GM12878 (cell line): ENCODE results near the gene MRPL49. TPM values are rescaled to one million over a fixed set of nuclear protein-coding genes. Genes with fewer than 3 reads are reported as not detected.

ENCODE experiments used
- ATAC-seq: fragments of 200-7000 bp; cut with Tn5 transposase; 3 replicates; pipeline ENCODE4 v1.9.1; 2020; ENCODE audit warnings: mild to moderate bottlenecking, moderate library complexity
- BruUV-seq: library from RNA; stranded (reverse); fragments of 400-500 nt; replicated peaks from 2 replicates; lab custom pipeline; 2021; lab: Mats Ljungman, UMichigan
- CTCF ChIA-PET: fragments of 300-600 bp; sonication (Branson Sonifier 250); formaldehyde crosslinking; extraction: SDS; loops from one replicate; lab custom pipeline; 2021; ENCODE audit warnings: inconsistent platforms; lab: Yijun Ruan, JAX
- POLR2A ChIA-PET: fragments of 350-600 bp; formaldehyde crosslinking; extraction: SDS; loops from one replicate; lab custom pipeline; 2021; ENCODE audit warnings: inconsistent platforms; lab: Charles Lee
- RAD21 ChIA-PET: fragments of 300-600 bp; sonication (Branson Sonifier 250); formaldehyde crosslinking; loops from one replicate; lab custom pipeline; 2023; ENCODE audit warnings: antibody characterized with exemption; ENCODE audit not compliant: unreplicated experiment; lab: Charles Lee
- SMC1A ChIA-PET: fragments of 300-600 bp; sonication (Branson Sonifier 250); formaldehyde crosslinking; loops from one replicate; lab custom pipeline; 2023; ENCODE audit not compliant: unreplicated experiment, uncharacterized antibody; lab: Charles Lee
- DNase-seq: peaks from one replicate; pipeline ENCODE4 v3.0.0-alpha.2; 2011; ENCODE audit warnings: low read depth, low spot score
- FAIRE-seq: peaks from 3 replicates; lab custom pipeline; 2011; peaks lifted over from hg19 to GRCh38; lab: Jason Lieb, UNC
- H2AFZ ChIP-seq: 2 replicates; pipeline ENCODE4 v1.6.0; 2011; ENCODE audit warnings: low read depth, low read length, control low read depth; ENCODE audit not compliant: control insufficient read depth
- H3K27ac ChIP-seq: 2 replicates; pipeline ENCODE4 v1.5.1; 2011; ENCODE audit warnings: control low read depth; ENCODE audit not compliant: control insufficient read depth, insufficient read depth
- H3K27me3 ChIP-seq, 2 experiments: replicated peaks in 1 of 2; 2 replicates each; pipeline versions ENCODE4 v1.6.0 to v1.6.1; 2011; ENCODE audit warnings: low read length in 1 of 2; ENCODE audit not compliant: control insufficient read depth in 2 of 2, insufficient read depth in 2 of 2
- H3K36me3 ChIP-seq, 2 experiments: 2 replicates each; pipeline ENCODE4 v1.5.1; 2011; ENCODE audit warnings: low read length in 1 of 2; ENCODE audit not compliant: control insufficient read depth in 2 of 2, insufficient read depth in 2 of 2
- H3K4me1 ChIP-seq: 2 replicates; pipeline ENCODE4 v1.6.1; 2011; ENCODE audit warnings: mild to moderate bottlenecking, low read length, moderate library complexity, mixed read lengths; ENCODE audit not compliant: control insufficient read depth, insufficient read depth
- H3K4me2 ChIP-seq: 2 replicates; pipeline ENCODE4 v1.6.0; 2011; ENCODE audit warnings: control low read depth; ENCODE audit not compliant: control insufficient read depth, insufficient read depth
- H3K4me3 ChIP-seq: fragments of 200-600 bp; sonication (generic); 2 replicates; pipeline ENCODE4 v1.5.1; 2016
- H3K79me2 ChIP-seq: 2 replicates; pipeline ENCODE4 v1.6.0; 2011; ENCODE audit warnings: low read length; ENCODE audit not compliant: control insufficient read depth, insufficient read depth
- H3K9ac ChIP-seq: 2 replicates; pipeline ENCODE4 v1.8.0; 2011; ENCODE audit warnings: low read length, control low read depth, mixed read lengths; ENCODE audit not compliant: control insufficient read depth, insufficient read depth
- H3K9me3 ChIP-seq: replicated peaks from 3 replicates; pipeline ENCODE4 v1.5.1; 2011; ENCODE audit warnings: mild to moderate bottlenecking, low read length; ENCODE audit not compliant: control insufficient read depth, insufficient read depth
- H4K20me1 ChIP-seq: 2 replicates; pipeline ENCODE4 v1.6.0; 2011; ENCODE audit not compliant: control insufficient read depth, insufficient read depth
- CBX3 ChIP-seq: fragments of 200-600 bp; sonication (generic); IDR thresholded peaks from 2 replicates; pipeline ENCODE4 v1.6.1; 2016; ENCODE audit warnings: low read depth, borderline replicate concordance
- MEF2B ChIP-seq: fragments of 450-650 bp; IDR thresholded peaks from 2 replicates; pipeline ENCODE4 v1.6.1; 2018; ENCODE audit warnings: mild to moderate bottlenecking, moderate library complexity; ENCODE audit not compliant: partially characterized antibody, poor library complexity, severe bottlenecking
- NFXL1 ChIP-seq: fragments of 450-650 bp; IDR thresholded peaks from 2 replicates; pipeline ENCODE4 v1.6.1; 2017; ENCODE audit warnings: antibody characterized with exemption, mild to moderate bottlenecking, borderline replicate concordance
- POLR2AphosphoS5 ChIP-seq: IDR thresholded peaks from 2 replicates; pipeline ENCODE4 v1.6.1; 2011; ENCODE audit warnings: mild to moderate bottlenecking, low read length, inconsistent platforms
- RAD21 ChIP-seq: IDR thresholded peaks from 2 replicates; pipeline ENCODE4 v1.6.1; 2011; ENCODE audit warnings: mild to moderate bottlenecking, low read depth, low read length, moderate library complexity; ENCODE audit not compliant: insufficient read depth
- RBBP5 ChIP-seq: fragments of 200-600 bp; sonication (generic); conservative IDR thresholded peaks from 2 replicates; pipeline ENCODE4 v1.6.1; 2016
- TCF12 ChIP-seq: IDR thresholded peaks from 2 replicates; pipeline ENCODE4 v1.6.1; 2011; ENCODE audit warnings: low read depth, mild to moderate bottlenecking, low read length
- ZNF207 ChIP-seq: fragments of 450-650 bp; IDR thresholded peaks from 2 replicates; pipeline ENCODE4 v1.6.1; 2014; ENCODE audit warnings: antibody characterized with exemption, mild to moderate bottlenecking, borderline replicate concordance
- ZNF384 ChIP-seq: IDR thresholded peaks from 2 replicates; pipeline ENCODE4 v1.6.1; 2012; ENCODE audit warnings: low read depth, mild to moderate bottlenecking, low read length, improper control_type of control experiment, borderline replicate concordance
- ZNF622 ChIP-seq: fragments of 450-650 bp; IDR thresholded peaks from 2 replicates; pipeline ENCODE4 v1.6.1; 2017; ENCODE audit warnings: mild to moderate bottlenecking, inconsistent platforms
- WGBS: methylation state at CpG from one replicate; pipeline ENCODE4 v1.1.6; 2016; ENCODE audit warnings: low lambda C conversion rate; ENCODE audit not compliant: insufficient replicate concordance, insufficient coverage; ENCODE audit errors: missing lambda C conversion rate; 5-methylcytosine and 5-hydroxymethylcytosine counted together
- in situ Hi-C: fragments of 300-500 bp; cut with MboI; formaldehyde crosslinking; loops from 9 replicates; pipeline ENCODE4 v1.14.3; 2018; ENCODE audit warnings: mixed read lengths
- intact Hi-C: fragments of 100-400 bp; cut with micrococcal nuclease; formaldehyde crosslinking; loops from one replicate; pipeline ENCODE4 v1.14.2; 2022; ENCODE audit not compliant: unreplicated experiment
- polyA plus RNA-seq, 11 experiments: library from polyadenylated mRNA; depleted of rRNA in 4 of 11; unstranded in 6 of 11; stranded (reverse) in 5 of 11; fragments of >200 nt; fragmentation: Nextera tagmentation in 4 of 11; fragmentation: Illumina TruSeq in 1 of 11; extraction: Ambion mirVana in 4 of 11; extraction: Trizol in 1 of 11; gene quantifications; 1 replicate in 1 of 11; 2 replicates in 10 of 11; pipeline versions ENCODE4 v1.2.1 to v1.2.3, GENCODE V29; 2011 to 2016; ENCODE audit warnings: inconsistent platforms in 2 of 11, missing spikeins in 2 of 11, low read depth in 1 of 11
- total RNA-seq, 4 experiments: library from RNA; depleted of rRNA in 3 of 4; stranded (reverse); fragments of >200 nt in 3 of 4; fragmentation: Illumina TruSeq in 1 of 4; extraction: Trizol in 1 of 4; gene quantifications; 2 replicates each; pipeline versions ENCODE4 v1.2.1 to v1.2.3, GENCODE V29; 2013 to 2021

Gene MRPL49
- total and polyA plus RNA-seq, 10 of the 15 experiments (the other 5 are each of a cell fraction or from before 2014, with no cell fraction given), result 42.0 to 116 (median 71.7) TPM

- peaks cover 6% of the 10 kb centered on the region for H3K4me1 ChIP-seq
- H4K20me1 ChIP-seq, result no peaks in the 10 kb centered on the region
- no peaks in the 10 kb centered on the region for H3K27me3 ChIP-seq
- H3K4me2 ChIP-seq, result no peak overlapping the region
- TF ChIP-seq RAD21 (no peak), ZNF384 (no peak), ZNF207 (no peak), MEF2B (no peak), POLR2AphosphoS5 (no peak), CBX3 (no peak), TCF12 (no peak), ZNF622 (no peak), RBBP5 (no peak), NFXL1 (no peak)
- TF ChIP-seq, all 136 proteins: peak for 0
- ChIA-PET RAD21 (no interaction called here), SMC1A (interaction anchor here (0.6 to 1.1 kb wide), 2 partner anchors 12 to 18 kb away, joined by 3 to 5 read pairs; no protein-coding TSS in a partner anchor), POLR2A (interaction anchor here (0.7 kb wide), 1 partner anchor 319 kb away, joined by 3 read pairs; no protein-coding TSS in a partner anchor), CTCF (interaction anchor here (1.3 to 1.4 kb wide), 2 partner anchors 12 to 56 kb away, joined by 3 to 5 read pairs; partner anchors contain the start of gene TM7SF2)
- no peak overlapping the region for H3K4me3 ChIP-seq
- 96% methylated on average over 3 of the region's 3 CpGs for WGBS
- no peaks in the 10 kb centered on the region for H3K9me3 ChIP-seq
- in situ Hi-C loops (no loop called here), intact Hi-C loops (no loop called here)
- no peaks in the 10 kb centered on the region for H3K79me2 ChIP-seq
- H2AFZ ChIP-seq, result no peak overlapping the region
- no peak for DNase-seq
- H3K36me3 ChIP-seq, result no peaks in the 10 kb centered on the region
- BruUV-seq, result no TSS peak
- FAIRE-seq, result no peak
- no peak overlapping the region for H3K9ac ChIP-seq
- ATAC-seq, result no peak
- H3K27ac ChIP-seq, result no peak overlapping the region
Observed at GRCh38 chr11:65167656-65168055, 45.5 kb downstream of the MRPL49 start.
